Endothelial cell of umbilical vein (primary cell): ENCODE data around the gene SP140L. TPM values are rescaled to one million over a fixed set of nuclear protein-coding genes. Genes with fewer than 3 reads are reported as not detected.

Source experiments
- BruUV-seq: library from RNA; stranded (reverse); fragments of 400-500 nt; replicated peaks from 2 replicates; lab custom pipeline; 2021; lab: Mats Ljungman, UMichigan
- CTCF ChIA-PET: fragments of 300-600, 350-600 bp; sonication (Branson Sonifier 250); formaldehyde crosslinking; loops from one replicate; lab custom pipeline; 2021; ENCODE audit warnings: antibody characterized with exemption, inconsistent platforms; lab: Charles Lee
- POLR2A ChIA-PET: fragments of 300-600, 350-600 bp; sonication (Branson Sonifier 250); formaldehyde crosslinking; loops from one replicate; lab custom pipeline; 2021; ENCODE audit warnings: antibody characterized with exemption, inconsistent platforms; lab: Charles Lee
- DNase-seq: peaks from one replicate; pipeline ENCODE4 v3.0.0-alpha.2; 2011; ENCODE audit warnings: low read depth, low spot score
- FAIRE-seq: peaks from 2 replicates; lab custom pipeline; 2011; peaks lifted over from hg19 to GRCh38; lab: Jason Lieb, UNC
- H2AFZ ChIP-seq: 2 replicates; pipeline ENCODE4 v1.6.0; 2012; ENCODE audit warnings: low read depth, low read length, control low read depth, inconsistent platforms
- H3K27ac ChIP-seq: 2 replicates; pipeline ENCODE4 v1.5.1; 2011; ENCODE audit warnings: low read depth, mild to moderate bottlenecking, control low read depth, low read length, moderate library complexity; ENCODE audit not compliant: insufficient read depth
- H3K27me3 ChIP-seq, 2 experiments: 2 replicates each; pipeline versions ENCODE4 v1.6.0 to v1.6.1; 2011; ENCODE audit warnings: low read length in 2 of 2, mixed read lengths in 1 of 2; ENCODE audit not compliant: control insufficient read depth in 2 of 2, insufficient read depth in 2 of 2
- H3K36me3 ChIP-seq, 2 experiments: 2 replicates in 1 of 2; 3 replicates in 1 of 2; pipeline ENCODE4 v1.5.1; 2011; ENCODE audit warnings: low read length in 2 of 2, mild to moderate bottlenecking in 1 of 2, moderate library complexity in 1 of 2; ENCODE audit not compliant: control insufficient read depth in 2 of 2, insufficient read depth in 2 of 2; ENCODE audit errors: extremely low read depth in 1 of 2
- H3K4me1 ChIP-seq: 3 replicates; pipeline ENCODE4 v1.5.1; 2011; ENCODE audit warnings: mild to moderate bottlenecking, low read length; ENCODE audit not compliant: control insufficient read depth, insufficient read depth; ENCODE audit errors: extremely low read depth
- H3K4me2 ChIP-seq: 2 replicates; pipeline ENCODE4 v1.6.1; 2011; ENCODE audit warnings: low read length, control low read depth, mixed read lengths; ENCODE audit not compliant: insufficient read depth
- H3K4me3 ChIP-seq, 3 experiments: fragments of 200-600 bp in 1 of 3; sonication (generic), shearing (Covaris generic) in 1 of 3; replicated peaks in 1 of 3; 2 replicates each; pipeline ENCODE4 v1.5.1; 2011 to 2016; ENCODE audit warnings: control low read depth in 3 of 3, low read length in 3 of 3, mild to moderate bottlenecking in 2 of 3, inconsistent platforms in 1 of 3, low read depth in 1 of 3, moderate library complexity in 1 of 3; ENCODE audit not compliant: insufficient read depth in 1 of 3
- H3K79me2 ChIP-seq: 2 replicates; pipeline ENCODE4 v1.6.0; 2012; ENCODE audit warnings: low read length, inconsistent platforms; ENCODE audit not compliant: control insufficient read depth, insufficient read depth
- H3K9ac ChIP-seq: replicated peaks from 2 replicates; pipeline ENCODE3; 2011; ENCODE audit warnings: low read length, control low read depth; ENCODE audit not compliant: insufficient read depth; ENCODE audit errors: extremely low read depth
- H3K9me1 ChIP-seq: replicated peaks from 3 replicates; pipeline ENCODE4 v1.6.0; 2011; ENCODE audit warnings: mild to moderate bottlenecking, low read length; ENCODE audit not compliant: control insufficient read depth, insufficient read depth; ENCODE audit errors: extremely low read depth
- H3K9me3 ChIP-seq: replicated peaks from 2 replicates; pipeline ENCODE4 v1.5.1; 2012; ENCODE audit warnings: low read length, inconsistent platforms; ENCODE audit not compliant: control insufficient read depth, insufficient read depth
- H4K20me1 ChIP-seq: replicated peaks from 2 replicates; pipeline ENCODE3; 2011; ENCODE audit warnings: mild to moderate bottlenecking, low read length; ENCODE audit not compliant: control insufficient read depth, insufficient read depth; ENCODE audit errors: extremely low read depth
- CTCF ChIP-seq, 2 donors: IDR thresholded peaks; 1 replicate in 1 of 2; 2 replicates in 1 of 2; pipeline ENCODE4 v1.5.1; 2011; ENCODE audit warnings: low read length in 2 of 2, mild to moderate bottlenecking in 2 of 2, moderate library complexity in 2 of 2, control low read depth in 1 of 2, inconsistent platforms in 1 of 2, low read depth in 1 of 2; ENCODE audit not compliant: insufficient read depth in 1 of 2; ENCODE audit errors: extremely low read depth in 1 of 2
- FOS ChIP-seq: IDR thresholded peaks from 2 replicates; pipeline ENCODE4 v1.6.1; 2011; ENCODE audit warnings: mild to moderate bottlenecking, low read length, moderate library complexity, borderline replicate concordance; ENCODE audit not compliant: insufficient read depth
- GATA2 ChIP-seq: IDR thresholded peaks from 2 replicates; pipeline ENCODE4 v1.7.0; 2011; ENCODE audit warnings: low read depth, mild to moderate bottlenecking, moderate library complexity, mixed read lengths, low read length; ENCODE audit not compliant: insufficient read length, insufficient read depth
- JUN ChIP-seq: IDR thresholded peaks from 2 replicates; pipeline ENCODE4 v1.6.1; 2011; ENCODE audit warnings: borderline replicate concordance, low read depth; ENCODE audit not compliant: insufficient read length, insufficient read depth
- MAX ChIP-seq: IDR thresholded peaks from 2 replicates; pipeline ENCODE4 v1.6.1; 2011; ENCODE audit not compliant: insufficient read depth, insufficient read length
- POLR2A ChIP-seq: IDR thresholded peaks from 2 replicates; pipeline ENCODE4 v1.6.1; 2012; ENCODE audit warnings: low read depth, mild to moderate bottlenecking, control low read depth, low read length
- POLR2AphosphoS5 ChIP-seq: IDR thresholded peaks from 2 replicates; pipeline ENCODE4 v1.6.1; 2012; ENCODE audit warnings: low read depth, mild to moderate bottlenecking, control low read depth, low read length, moderate library complexity; ENCODE audit not compliant: insufficient read depth
- dilution Hi-C: fragments of 300-500 bp; cut with MboI; formaldehyde crosslinking; loops from one replicate; pipeline ENCODE4 v1.15.0; 2019; ENCODE audit warnings: low sequenced_read_pairs; ENCODE audit not compliant: extremely low pct_ligation_motif_present
- intact Hi-C: fragments of 100-400 bp; cut with micrococcal nuclease; formaldehyde crosslinking; loops from one replicate; pipeline ENCODE4 v1.10.0; 2022
- polyA plus RNA-seq, 4 experiments: library from polyadenylated mRNA; depleted of rRNA in 3 of 4; stranded (reverse) in 3 of 4; unstranded in 1 of 4; fragments of >200 nt; gene quantifications; 2 replicates each; pipeline versions ENCODE4 v1.2.1 to v1.2.3, GENCODE V29; 2011 to 2012; ENCODE audit warnings: missing spikeins in 1 of 4
- total RNA-seq: library from RNA; stranded (reverse); gene quantifications from 2 replicates; pipeline ENCODE4 v1.2.3, GENCODE V29; 2021

SP140L gene
- total and polyA plus RNA-seq, 2 donors (not counting 3 experiments of a cell fraction or from before 2014, with no cell fraction given) = 16.0 to 27.3 TPM

- FAIRE-seq (peak; percentile 52), DNase-seq (peak; percentile 50)
- H3K36me3 ChIP-seq = peaks cover 5 to 6% of the 10 kb centered on the region in 2 experiments
- H4K20me1 ChIP-seq = no peaks in the 10 kb centered on the region
- CTCF ChIA-PET = interaction anchor here (1.0 kb wide), 1 partner anchor 22 kb away, joined by 3 read pairs; no protein-coding TSS in a partner anchor
- H3K4me3 ChIP-seq = peak overlapping the region in 1 of 3 experiments; percentile 43
- peak overlapping the region; percentile 50 for H3K27ac ChIP-seq
- H3K9me3 ChIP-seq = peaks cover 2% of the 10 kb centered on the region
- H3K79me2 ChIP-seq = peaks cover 57% of the 10 kb centered on the region
- H3K9me1 ChIP-seq = no peaks in the 10 kb centered on the region
- H3K4me1 ChIP-seq = peaks cover 35% of the 10 kb centered on the region
- H3K9ac ChIP-seq = peak overlapping the region; percentile 27
- no TSS peak for BruUV-seq
- TF ChIP-seq POLR2A (no peak), JUN (peak; percentile 42), POLR2AphosphoS5 (no peak), CTCF (IDR thresholded peaks at IDR 0.05; ENCODE audit: extremely low read depth in 1 of 2, insufficient read depth in 1 of 2, low read depth in 1 of 2, low read length in 2 of 2) (no peak), MAX (no peak), GATA2 (peak; percentile 83), FOS (peak; percentile 64)
- no peaks in the 10 kb centered on the region for H3K27me3 ChIP-seq
- dilution Hi-C loops (no loop called here), intact Hi-C loops (no loop called here)
- H2AFZ ChIP-seq = no peak overlapping the region
- POLR2A ChIA-PET = no interaction called here
- H3K4me2 ChIP-seq = peak overlapping the region; percentile 93
Observed at GRCh38 chr2:230439590-230439989, 112.6 kb downstream of the SP140L start.
